GM21528 (cell line): ENCODE data around the gene WDFY1.
A peak's percentile ranks its signal among the peaks of the same experiment; 100 is the strongest.

Experiments used
- ATAC-seq: cut with Tn5 transposase; IDR thresholded peaks from one replicate; pipeline ENCODE4 v1.9.1; 2021; ENCODE audit warnings: mild to moderate bottlenecking, moderate library complexity; ENCODE audit not compliant: unreplicated experiment, low FRiP score

The WDFY1 gene

GRCh38 chr2:223860809-223861738 lies 84.1 kb downstream of the WDFY1 start:
- no peak for ATAC-seq

GRCh38 chr2:223859070-223859469 lies 86.1 kb downstream of the WDFY1 start:
- ATAC-seq, result no peak

- no peak for ATAC-seq
Observed at GRCh38 chr2:223856584-223856983, 88.6 kb downstream of the WDFY1 start.

- ATAC-seq, result no peak
Observed at GRCh38 chr2:223856021-223856420, 89.1 kb downstream of the WDFY1 start.

GRCh38 chr2:223855426-223855825 lies 89.7 kb downstream of the WDFY1 start:
- no peak for ATAC-seq

- no peak for ATAC-seq
Observed at GRCh38 chr2:223854741-223855140, 90.4 kb downstream of the WDFY1 start.

GRCh38 chr2:223853425-223853837 lies 91.7 kb downstream of the WDFY1 start:
- no peak for ATAC-seq

GRCh38 chr2:223852281-223852795 lies 92.8 kb downstream of the WDFY1 start:
- no peak for ATAC-seq

- ATAC-seq, result no peak
Observed at GRCh38 chr2:223847410-223847809, 97.7 kb downstream of the WDFY1 start.

GRCh38 chr2:223846515-223846914 lies 98.6 kb downstream of the WDFY1 start:
- no peak for ATAC-seq

- no peak for ATAC-seq
Observed at GRCh38 chr2:223841436-223842190, 103.5 kb downstream of the WDFY1 start.

GRCh38 chr2:223837287-223838061 lies 107.7 kb downstream of the WDFY1 start, which contains the start of gene AP1S3:
Gene AP1S3 (minus strand): TSS chr2:223837582. CDS start chr2:223837450, 132 bp downstream.
- ATAC-seq, result peak; percentile 66

- ATAC-seq, result peak; percentile 58
Observed at GRCh38 chr2:223835701-223836532, 109.2 kb downstream of the WDFY1 start.

GRCh38 chr2:223834431-223834830 lies 110.7 kb downstream of the WDFY1 start:
- ATAC-seq, result no peak

GRCh38 chr2:223832241-223832903 lies 112.8 kb downstream of the WDFY1 start:
- no peak for ATAC-seq

GRCh38 chr2:223829128-223829527 lies 116.0 kb downstream of the WDFY1 start:
- ATAC-seq, result no peak

- ATAC-seq, result no peak
Observed at GRCh38 chr2:223828314-223828713, 116.8 kb downstream of the WDFY1 start.

GRCh38 chr2:223826995-223827394 lies 118.1 kb downstream of the WDFY1 start:
- ATAC-seq, result no peak
